ENCODE measurements around the gene SDC1. TPM values are rescaled to one million over a fixed set of nuclear protein-coding genes. Genes with fewer than 3 reads are reported as not detected.

The SDC1 gene
- polyA plus RNA-seq, 1 of the 3 experiments (the other 2 are of a cell fraction) = 122 TPM

DNA sequence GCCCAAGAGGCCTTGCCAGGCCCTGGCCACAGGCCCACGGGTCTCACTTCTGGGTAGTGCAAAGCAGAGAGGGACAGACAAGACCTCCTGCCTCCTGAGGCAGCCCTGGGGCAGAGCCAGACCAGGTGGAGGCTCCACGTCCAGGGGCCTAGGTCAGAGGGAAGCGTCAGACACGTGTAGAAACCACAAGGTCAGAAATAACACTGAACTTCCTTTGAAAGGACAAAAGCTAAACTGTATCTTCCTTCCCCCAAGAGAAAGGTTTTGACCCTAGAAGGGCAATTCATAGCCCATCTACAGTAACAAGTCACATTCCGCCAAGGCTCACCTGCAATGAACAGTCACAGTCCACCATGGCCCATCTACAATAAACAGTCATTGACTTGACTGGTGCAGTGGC, 17.9 kb downstream of the SDC1 start:
- 93% methylated on average over 5 of the region's 5 CpGs for WGBS (ENCODE audit: low lambda C conversion rate)
- peaks cover 0 to 30% of the 10 kb centered on the region in 2 experiments; a peak in 1 of 4 replicates for H3K4me1 ChIP-seq (ENCODE audit: control insufficient read depth in 1 of 2, insufficient read depth in 2 of 2, low read depth in 1 of 2, low read length in 1 of 2)

More for the DNA sequence above, 17.9 kb downstream of the SDC1 start:
- no peak overlapping the region for H3K4me3 ChIP-seq (ENCODE audit: low read depth in 2 of 2, low read length in 1 of 2)
- H3K4me2 ChIP-seq = no peak overlapping the region
- peaks cover 5% of the 10 kb centered on the region; the same call in 1 of the 2 replicates for H3K79me2 ChIP-seq (ENCODE audit: insufficient read depth)
- no peak for DNase-seq
- no peak overlapping the region for H3K27ac ChIP-seq (ENCODE audit: low read depth in 2 of 2, low read length in 1 of 2)
- H4K20me1 ChIP-seq (ENCODE audit: insufficient read depth) = 0 out of 2 replicates have a peak, but pooled peaks cover 4% of the 10 kb centered on the region
- H2AFZ ChIP-seq (ENCODE audit: low read depth) = no peak overlapping the region
- ChIA-PET POLR2A (no interaction called here), CTCF (interaction anchor here (1.0 kb wide), 1 partner anchor 84 kb away, joined by 3 read pairs; no protein-coding TSS in a partner anchor)
- peaks cover 0 to 27% of the 10 kb centered on the region in 2 experiments for H3K36me3 ChIP-seq (replicated peaks in 1 of 2; ENCODE audit: control insufficient read depth in 1 of 2, insufficient read depth in 2 of 2, low read length in 1 of 2)
- H3F3A ChIP-seq (replicated peaks; ENCODE audit: insufficient read depth) = no peaks in the 10 kb centered on the region
- TF ChIP-seq ELF1 (IDR thresholded peaks at IDR 0.05) = no peak
- no peak for TF ChIP-seq YY1 (IDR thresholded peaks at IDR 0.05; ENCODE audit: low read depth)
- TF ChIP-seq JUND (IDR thresholded peaks at IDR 0.05) = no peak
- TF ChIP-seq RXRA (IDR thresholded peaks at IDR 0.05; ENCODE audit: borderline replicate concordance, low read depth) = no peak
- TF ChIP-seq FOSL2 (IDR thresholded peaks at IDR 0.05; ENCODE audit: borderline replicate concordance, low read depth) = no peak
- TF ChIP-seq MXI1 (IDR thresholded peaks at IDR 0.05; ENCODE audit: low read depth, low read length) = no peak
- no peak for TF ChIP-seq NFIC (IDR thresholded peaks at IDR 0.05; ENCODE audit: borderline replicate concordance)
- no peak for TF ChIP-seq SIN3A (IDR thresholded peaks at IDR 0.05; ENCODE audit: borderline replicate concordance, low read depth, low read length)
- no peak for TF ChIP-seq SMC3 (IDR thresholded peaks at IDR 0.05; ENCODE audit: low read depth, low read length)
- no peak for TF ChIP-seq TEAD4 (IDR thresholded peaks at IDR 0.05; ENCODE audit: borderline replicate concordance, insufficient read depth)
- TF ChIP-seq RCOR1 (IDR thresholded peaks at IDR 0.05; ENCODE audit: low read length) = no peak
- TF ChIP-seq CTCF (IDR thresholded peaks at IDR 0.05) = no peak
- no peak for TF ChIP-seq GATA2 (CRISPR knock-in tag; IDR thresholded peaks at IDR 0.05)
- TF ChIP-seq ZBTB33 (IDR thresholded peaks at IDR 0.05; ENCODE audit: borderline replicate concordance, low read depth) = no peak
- no peak for TF ChIP-seq NRF1 (IDR thresholded peaks at IDR 0.05; ENCODE audit: low read depth, low read length)
- TF ChIP-seq, protein P1, sequence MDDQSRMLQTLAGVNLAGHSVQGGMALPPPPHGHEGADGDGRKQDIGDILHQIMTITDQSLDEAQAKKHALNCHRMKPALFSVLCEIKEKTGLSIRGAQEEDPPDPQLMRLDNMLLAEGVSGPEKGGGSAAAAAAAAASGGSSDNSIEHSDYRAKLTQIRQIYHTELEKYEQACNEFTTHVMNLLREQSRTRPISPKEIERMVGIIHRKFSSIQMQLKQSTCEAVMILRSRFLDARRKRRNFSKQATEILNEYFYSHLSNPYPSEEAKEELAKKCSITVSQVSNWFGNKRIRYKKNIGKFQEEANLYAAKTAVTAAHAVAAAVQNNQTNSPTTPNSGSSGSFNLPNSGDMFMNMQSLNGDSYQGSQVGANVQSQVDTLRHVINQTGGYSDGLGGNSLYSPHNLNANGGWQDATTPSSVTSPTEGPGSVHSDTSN (IDR thresholded peaks at IDR 0.05) = no peak
- no peaks in the 10 kb centered on the region for H3K9me2 ChIP-seq
- no peak overlapping the region for H3K9ac ChIP-seq
- H3K9me3 ChIP-seq = no peaks in the 10 kb centered on the region
- H3K27me3 ChIP-seq (ENCODE audit: insufficient read depth) = no peaks in the 10 kb centered on the region
